GM23248 (cell line): Measurements from ENCODE around the gene WWC1. TPM values are rescaled to one million over a fixed set of nuclear protein-coding genes. Genes with fewer than 3 reads are reported as not detected.

ENCODE experiments used
- DNase-seq: peaks from one replicate; pipeline ENCODE4 v3.0.0-alpha.2; 2015
- H2AFZ ChIP-seq: fragments of 200-600 bp; sonication (generic); 2 replicates; pipeline ENCODE4 v1.6.1; 2016; ENCODE audit warnings: antibody characterized with exemption
- H3F3A ChIP-seq: fragments of 200-600 bp; sonication (generic); 2 replicates; pipeline ENCODE4 v1.6.1; 2016; ENCODE audit warnings: mild to moderate bottlenecking, antibody characterized with exemption, mixed run types; ENCODE audit not compliant: insufficient read depth
- H3K27ac ChIP-seq: fragments of 200-600 bp; sonication (generic); 2 replicates; pipeline ENCODE4 v1.5.1; 2016; ENCODE audit warnings: mild to moderate bottlenecking
- H3K27me3 ChIP-seq: fragments of 200-600 bp; sonication (generic); replicated peaks from 2 replicates; pipeline ENCODE4 v1.6.1; 2016; ENCODE audit warnings: mild to moderate bottlenecking; ENCODE audit not compliant: insufficient read depth
- H3K36me3 ChIP-seq: fragments of 200-600 bp; sonication (generic); 2 replicates; pipeline ENCODE4 v1.6.1; 2016; ENCODE audit warnings: low read depth, mild to moderate bottlenecking
- H3K4me1 ChIP-seq: fragments of 200-600 bp; sonication (generic); 2 replicates; pipeline ENCODE4 v1.6.1; 2016; ENCODE audit warnings: mild to moderate bottlenecking; ENCODE audit not compliant: insufficient read depth
- H3K4me2 ChIP-seq: fragments of 200-600 bp; sonication (generic); one replicate; pipeline ENCODE4 v1.6.1; 2016; ENCODE audit warnings: mild to moderate bottlenecking; ENCODE audit not compliant: unreplicated experiment
- H3K4me3 ChIP-seq: fragments of 200-600 bp; sonication (generic); 2 replicates; pipeline ENCODE4 v1.5.1; 2016; ENCODE audit warnings: mild to moderate bottlenecking
- H3K79me2 ChIP-seq: fragments of 200-600 bp; sonication (generic); 2 replicates; pipeline ENCODE4 v1.6.1; 2016; ENCODE audit warnings: mild to moderate bottlenecking; ENCODE audit not compliant: insufficient read depth
- H3K9ac ChIP-seq: fragments of 200-600 bp; sonication (generic); 2 replicates; pipeline ENCODE4 v1.6.1; 2016; ENCODE audit warnings: mild to moderate bottlenecking
- H3K9me2 ChIP-seq: fragments of 200-600 bp; sonication (generic); 2 replicates; pipeline ENCODE4 v1.6.1; 2016; ENCODE audit warnings: mixed run types, mild to moderate bottlenecking, moderate library complexity; ENCODE audit not compliant: insufficient read depth
- H3K9me3 ChIP-seq: fragments of 200-600 bp; sonication (generic); one replicate; pipeline ENCODE4 v1.6.1; 2017; ENCODE audit warnings: low read depth
- H4K20me1 ChIP-seq: fragments of 200-600 bp; sonication (generic); 2 replicates; pipeline ENCODE4 v1.6.0; 2016; ENCODE audit not compliant: insufficient read depth
- EZH2 ChIP-seq: fragments of 200-600 bp; sonication (generic); IDR thresholded peaks from 2 replicates; pipeline ENCODE4 v1.6.1; 2018; ENCODE audit warnings: antibody characterized with exemption, mild to moderate bottlenecking; ENCODE audit not compliant: insufficient read depth, poor library complexity, severe bottlenecking
- EZH2phosphoT487 ChIP-seq: fragments of 200-600 bp; sonication (generic); IDR thresholded peaks from 2 replicates; pipeline ENCODE4 v1.6.1; 2018; ENCODE audit warnings: antibody characterized with exemption, moderate library complexity, mild to moderate bottlenecking, low read depth; ENCODE audit not compliant: insufficient read depth
- WGBS, 2 experiments: methylation state at CpG; one replicate each; pipeline ENCODE4 v1.1.6; 2015 to 2017; ENCODE audit warnings: low lambda C conversion rate in 2 of 2, low coverage in 1 of 2; ENCODE audit errors: missing lambda C conversion rate in 2 of 2; 5-methylcytosine and 5-hydroxymethylcytosine counted together
- in situ Hi-C: fragments of 300-500 bp; cut with MboI; formaldehyde crosslinking; loops from 2 replicates; pipeline ENCODE4 v1.15.0; 2020
- polyA plus RNA-seq: library from polyadenylated mRNA; unstranded; fragments of >200 nt; fragmentation: Nextera tagmentation; extraction: Ambion mirVana; gene quantifications from 2 replicates; pipeline ENCODE4 v1.2.1, GENCODE V29; 2016
- total RNA-seq: library from RNA; depleted of rRNA; stranded (reverse); fragments of >200 nt; shearing (Covaris generic); gene quantifications from 2 replicates; pipeline ENCODE4 v1.2.3, GENCODE V29; 2014

Gene WWC1
- total and polyA plus RNA-seq, 2 experiments from 2014 or later, result 1.8 to 7.1 TPM

- Histone ChIP-seq H2AFZ (no peak overlapping the region), H3K36me3 (no peaks in the 10 kb centered on the region), H3K9me3 (no peaks in the 10 kb centered on the region), H3K4me2 (no peak overlapping the region), H3K9me2 (no peaks in the 10 kb centered on the region), H3K27me3 (no peaks in the 10 kb centered on the region), H3K27ac (no peak overlapping the region), H4K20me1 (no peaks in the 10 kb centered on the region), H3K4me3 (no peak overlapping the region), H3K4me1 (peaks cover 19% of the 10 kb centered on the region), H3K79me2 (no peaks in the 10 kb centered on the region), H3F3A (no peaks in the 10 kb centered on the region), H3K9ac (no peak overlapping the region)
- DNase-seq, result no peak
- 86 to 87% methylated on average over 6 to 7 of the region's 7 CpGs for WGBS, 2 experiments
- in situ Hi-C loops, result no loop called here
- TF ChIP-seq EZH2phosphoT487 (no peak), EZH2 (no peak)
Observed at GRCh38 chr5:168299372-168299771, 7.9 kb downstream of the WWC1 start.

GRCh38 chr5:168300326-168301182 lies 9.1 kb downstream of the WWC1 start:
- Histone ChIP-seq H3K27ac (no peak overlapping the region), H3K4me3 (no peak overlapping the region), H3K4me2 (no peak overlapping the region), H3K9ac (no peak overlapping the region), H3K9me3 (no peaks in the 10 kb centered on the region), H3K27me3 (no peaks in the 10 kb centered on the region), H3F3A (no peaks in the 10 kb centered on the region), H2AFZ (no peak overlapping the region), H3K4me1 (peaks cover 19% of the 10 kb centered on the region), H4K20me1 (no peaks in the 10 kb centered on the region), H3K36me3 (no peaks in the 10 kb centered on the region), H3K9me2 (no peaks in the 10 kb centered on the region), H3K79me2 (no peaks in the 10 kb centered on the region)
- TF ChIP-seq EZH2phosphoT487, result no peak
- TF ChIP-seq EZH2, result no peak
- 89 to 91% methylated on average over 11 of the region's 11 CpGs for WGBS, 2 experiments
- in situ Hi-C loops, result no loop called here
- DNase-seq, result no peak

GRCh38 chr5:168301593-168302390 lies 10.3 kb downstream of the WWC1 start:
- DNase-seq, result peak; percentile 70

GRCh38 chr5:168302785-168303184 lies 11.3 kb downstream of the WWC1 start:
- in situ Hi-C loops, result no loop called here
- Histone ChIP-seq H3K9me3 (no peaks in the 10 kb centered on the region), H3K9me2 (no peaks in the 10 kb centered on the region), H3K27me3 (no peaks in the 10 kb centered on the region), H3K9ac (no peak overlapping the region), H3F3A (no peaks in the 10 kb centered on the region), H3K4me3 (no peak overlapping the region), H4K20me1 (no peaks in the 10 kb centered on the region), H3K4me2 (no peak overlapping the region), H3K27ac (no peak overlapping the region), H3K4me1 (peaks cover 19% of the 10 kb centered on the region), H2AFZ (no peak overlapping the region), H3K36me3 (no peaks in the 10 kb centered on the region), H3K79me2 (no peaks in the 10 kb centered on the region)
- TF ChIP-seq EZH2phosphoT487, result no peak
- TF ChIP-seq EZH2, result no peak
- 54 to 61% methylated on average over 3 of the region's 3 CpGs for WGBS, 2 experiments
- peak; percentile 65 for DNase-seq

More at GRCh38 chr5:168301593-168302390, 10.3 kb downstream of the WWC1 start:
- no peak overlapping the region for H3K4me3 ChIP-seq
- TF ChIP-seq EZH2phosphoT487 (no peak), EZH2 (no peak)
- H3K9me3 ChIP-seq, result no peaks in the 10 kb centered on the region
- H3K27me3 ChIP-seq, result no peaks in the 10 kb centered on the region
- peaks cover 19% of the 10 kb centered on the region for H3K4me1 ChIP-seq
- H3K79me2 ChIP-seq, result no peaks in the 10 kb centered on the region
- H3K27ac ChIP-seq, result no peak overlapping the region
- H3K9me2 ChIP-seq, result no peaks in the 10 kb centered on the region
- 66 to 70% methylated on average over 11 of the region's 11 CpGs for WGBS, 2 experiments
- H3K4me2 ChIP-seq, result no peak overlapping the region
- H2AFZ ChIP-seq, result no peak overlapping the region
- H3K9ac ChIP-seq, result no peak overlapping the region
- H3F3A ChIP-seq, result no peaks in the 10 kb centered on the region
- H4K20me1 ChIP-seq, result no peaks in the 10 kb centered on the region
- H3K36me3 ChIP-seq, result no peaks in the 10 kb centered on the region
- in situ Hi-C loops, result no loop called here
